Esophagus squamous epithelium (tissue), 5 donors: ENCODE data around the gene ZNF415. TPM values are rescaled to one million over a fixed set of nuclear protein-coding genes. Genes with fewer than 3 reads are reported as not detected.
"Not testable (repeated sequence)": the region's sequence is repeated elsewhere in the genome, so short reads cannot be mapped to it uniquely, and the experiment has no call there.

ENCODE experiments used
- DNase-seq: peaks from one replicate; lab custom pipeline; 2025; lab: John Stamatoyannopoulos, UW
- H3K27ac ChIP-seq, 4 donors: fragments of 200-600 bp; sonication (generic); one replicate each; pipeline ENCODE4 v1.5.1; 2016 to 2019; ENCODE audit warnings: mild to moderate bottlenecking in 1 of 4
- H3K27me3 ChIP-seq, 4 donors: fragments of 200-600 bp; sonication (generic); 1 replicate in 3 of 4; 2 replicates in 1 of 4; pipeline versions ENCODE4 v1.5.1 to v1.6.0; 2017 to 2021; ENCODE audit warnings: antibody characterized with exemption in 1 of 4
- H3K36me3 ChIP-seq, 3 donors: fragments of 200-600 bp; sonication (generic); one replicate each; pipeline ENCODE4 v1.5.1; 2016 to 2019
- H3K4me1 ChIP-seq, 3 donors: fragments of 200-600 bp; sonication (generic); one replicate each; pipeline ENCODE4 v1.5.1; 2017 to 2019
- H3K4me3 ChIP-seq, 4 donors: fragments of 200-600 bp; sonication (generic); 1 replicate in 3 of 4; 2 replicates in 1 of 4; pipeline ENCODE4 v1.5.1; 2016 to 2019; ENCODE audit warnings: mild to moderate bottlenecking in 2 of 4, moderate library complexity in 1 of 4
- H3K9me3 ChIP-seq, 3 donors: fragments of 200-600 bp; sonication (generic); one replicate each; pipeline ENCODE4 v1.5.1; 2016 to 2019
- POLR2A ChIP-seq, 4 donors: fragments of 450-650 bp; IDR thresholded peaks; one replicate each; pipeline ENCODE4 v1.6.1; 2017; ENCODE audit warnings: antibody characterized with exemption in 4 of 4, mild to moderate bottlenecking in 4 of 4, moderate library complexity in 3 of 4
- WGBS, 2 donors: methylation state at CpG; one replicate each; pipeline ENCODE4 v1.1.5; 2018; 5-methylcytosine and 5-hydroxymethylcytosine counted together
- intact Hi-C: fragments of 100-400 bp; cut with DNase I; formaldehyde crosslinking; loops from one replicate; pipeline ENCODE4 v1.15.0; 2022
- total RNA-seq, 4 donors: library from RNA; depleted of rRNA; stranded (reverse); fragments of >200 nt; gene quantifications; one replicate each; pipeline ENCODE4 v1.1.0, GENCODE V29; 2016
- TF ChIP-seq, protein P1 (sequence below), 6 experiments: fragments of 450-650 bp in 4 of 6; fragments of 200-600 bp in 2 of 6; sonication (generic) in 2 of 6; IDR thresholded peaks; one replicate each; pipeline ENCODE4 v1.5.1; 2016 to 2019; ENCODE audit warnings: antibody characterized with exemption in 6 of 6, mild to moderate bottlenecking in 4 of 6, moderate library complexity in 4 of 6
- donor health status: DM: yes; HTN: yes; CAD: no.

The ZNF415 gene
- total RNA-seq, 4 donors from 2014 or later, result 0.26 to 4.6 (median 1.3) TPM

DNA sequence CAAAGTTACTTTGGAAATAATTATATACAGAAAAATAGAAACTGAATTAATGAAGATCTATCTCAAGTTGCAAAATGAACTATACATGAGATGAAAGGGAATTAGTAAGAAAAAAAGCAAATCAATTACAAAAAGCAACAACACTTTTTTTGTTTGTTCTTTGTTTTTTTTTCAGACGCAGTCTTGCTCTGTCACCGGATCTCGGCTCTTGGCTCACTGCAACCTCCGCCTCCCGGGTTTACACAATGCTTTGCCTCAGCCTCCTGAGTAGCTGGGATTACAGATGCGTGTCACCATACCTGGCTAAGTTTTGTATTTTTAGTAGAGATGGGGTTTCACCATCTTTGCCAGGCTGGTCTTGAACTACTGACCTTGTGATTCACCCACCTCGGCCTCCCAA lies 2.2 kb downstream of the ZNF415 start:
- H3K27ac ChIP-seq, result no peak overlapping the region
- peaks cover 0 to 19% (median 0%) of the 10 kb centered on the region in 3 donors for H3K4me1 ChIP-seq
- H3K9me3 ChIP-seq, result peaks cover 0 to 20% (median 2%) of the 10 kb centered on the region in 3 donors
- TF ChIP-seq, protein P1, sequence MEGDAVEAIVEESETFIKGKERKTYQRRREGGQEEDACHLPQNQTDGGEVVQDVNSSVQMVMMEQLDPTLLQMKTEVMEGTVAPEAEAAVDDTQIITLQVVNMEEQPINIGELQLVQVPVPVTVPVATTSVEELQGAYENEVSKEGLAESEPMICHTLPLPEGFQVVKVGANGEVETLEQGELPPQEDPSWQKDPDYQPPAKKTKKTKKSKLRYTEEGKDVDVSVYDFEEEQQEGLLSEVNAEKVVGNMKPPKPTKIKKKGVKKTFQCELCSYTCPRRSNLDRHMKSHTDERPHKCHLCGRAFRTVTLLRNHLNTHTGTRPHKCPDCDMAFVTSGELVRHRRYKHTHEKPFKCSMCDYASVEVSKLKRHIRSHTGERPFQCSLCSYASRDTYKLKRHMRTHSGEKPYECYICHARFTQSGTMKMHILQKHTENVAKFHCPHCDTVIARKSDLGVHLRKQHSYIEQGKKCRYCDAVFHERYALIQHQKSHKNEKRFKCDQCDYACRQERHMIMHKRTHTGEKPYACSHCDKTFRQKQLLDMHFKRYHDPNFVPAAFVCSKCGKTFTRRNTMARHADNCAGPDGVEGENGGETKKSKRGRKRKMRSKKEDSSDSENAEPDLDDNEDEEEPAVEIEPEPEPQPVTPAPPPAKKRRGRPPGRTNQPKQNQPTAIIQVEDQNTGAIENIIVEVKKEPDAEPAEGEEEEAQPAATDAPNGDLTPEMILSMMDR (IDR thresholded peaks at IDR 0.05), result no peak
- TF ChIP-seq POLR2A (IDR thresholded peaks at IDR 0.05), result no peak
- no peak for DNase-seq
- no peaks in the 10 kb centered on the region for H3K27me3 ChIP-seq
- 53 to 80% methylated on average over 7 of the region's 7 CpGs for WGBS, 2 donors
- intact Hi-C loops, result no loop called here
- no peak overlapping the region for H3K4me3 ChIP-seq
- no peaks in the 10 kb centered on the region for H3K36me3 ChIP-seq

DNA sequence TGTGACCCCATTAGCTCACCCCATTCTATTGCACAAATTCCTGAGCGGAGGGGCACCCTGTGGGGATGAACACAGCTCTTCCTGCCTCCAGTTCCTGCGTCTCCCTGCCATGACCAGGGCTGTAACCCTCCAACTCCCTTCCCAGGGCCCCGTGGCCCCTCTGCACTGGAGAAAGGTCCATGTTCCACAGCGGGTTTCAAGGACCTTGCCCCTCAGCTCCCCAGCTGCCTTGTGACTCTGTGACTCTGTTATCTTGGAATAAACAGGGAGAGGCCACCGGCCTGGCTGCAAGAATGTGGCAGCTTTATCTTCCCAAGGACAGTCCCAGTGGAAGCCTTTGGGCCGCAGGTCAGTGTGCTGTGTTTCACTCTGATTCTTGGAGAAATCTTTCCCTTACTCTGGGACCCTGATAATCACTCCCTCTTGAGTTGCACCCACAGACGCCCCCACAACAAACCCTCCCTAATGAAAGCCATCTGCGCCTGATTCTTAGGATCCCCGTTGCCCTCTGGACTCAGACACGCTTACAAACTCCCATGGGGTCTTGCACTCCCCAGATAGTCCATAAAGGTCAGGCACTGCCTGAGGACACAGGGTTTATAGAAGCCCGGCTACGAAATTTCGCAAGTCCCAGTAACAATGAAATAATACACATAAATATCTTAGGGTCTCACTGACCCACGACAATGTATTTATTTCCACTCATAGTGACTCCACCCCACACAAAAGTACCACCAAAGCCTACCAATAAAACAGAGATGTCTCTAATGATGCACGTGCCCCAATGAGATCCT lies 5.8 kb downstream of the ZNF415 start:
- H3K4me1 ChIP-seq, DNase-seq, intact Hi-C loops, H3K4me3 ChIP-seq, H3K36me3 ChIP-seq, H3K27ac ChIP-seq, H3K27me3 ChIP-seq: not testable (repeated sequence)
- peaks cover 0 to 20% (median 0%) of the 10 kb centered on the region in 3 donors for H3K9me3 ChIP-seq
- WGBS, 2 donors, result 73 to 84% methylated on average over 5 to 6 of the region's 15 CpGs

DNA sequence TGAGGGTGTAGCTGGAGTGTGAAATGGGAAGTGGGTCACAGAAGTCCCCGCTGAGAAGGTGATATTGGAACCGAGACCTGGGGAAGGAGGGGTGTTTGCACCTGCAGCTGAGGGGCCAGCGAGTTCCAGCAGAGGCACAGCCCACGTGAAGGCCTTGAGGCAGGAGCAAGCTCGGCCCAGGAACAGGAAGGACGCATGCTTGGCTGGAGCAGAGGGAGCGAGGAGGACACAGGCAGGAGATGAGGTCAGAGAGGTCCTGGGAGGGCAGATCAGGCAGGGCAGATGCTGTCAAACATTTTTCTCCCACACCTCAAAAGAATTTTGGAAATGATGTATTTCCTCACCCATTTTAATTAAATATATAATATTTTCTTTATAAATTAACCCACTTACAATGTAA lies 9.3 kb downstream of the ZNF415 start:
- no peak overlapping the region for H3K27ac ChIP-seq
- intact Hi-C loops, result no loop called here
- H3K36me3 ChIP-seq, result peaks cover 0 to 12% (median 0%) of the 10 kb centered on the region in 3 donors
- peaks cover 0 to 29% (median 0%) of the 10 kb centered on the region in 3 donors for H3K9me3 ChIP-seq
- WGBS, 2 donors, result 81 to 83% methylated on average over 7 of the region's 7 CpGs
- no peaks in the 10 kb centered on the region for H3K27me3 ChIP-seq
- no peak for DNase-seq
- no peaks in the 10 kb centered on the region for H3K4me1 ChIP-seq
- H3K4me3 ChIP-seq, result no peak overlapping the region
- TF ChIP-seq POLR2A (IDR thresholded peaks at IDR 0.05), result no peak
- TF ChIP-seq, protein P1 (IDR thresholded peaks at IDR 0.05), result no peak

DNA sequence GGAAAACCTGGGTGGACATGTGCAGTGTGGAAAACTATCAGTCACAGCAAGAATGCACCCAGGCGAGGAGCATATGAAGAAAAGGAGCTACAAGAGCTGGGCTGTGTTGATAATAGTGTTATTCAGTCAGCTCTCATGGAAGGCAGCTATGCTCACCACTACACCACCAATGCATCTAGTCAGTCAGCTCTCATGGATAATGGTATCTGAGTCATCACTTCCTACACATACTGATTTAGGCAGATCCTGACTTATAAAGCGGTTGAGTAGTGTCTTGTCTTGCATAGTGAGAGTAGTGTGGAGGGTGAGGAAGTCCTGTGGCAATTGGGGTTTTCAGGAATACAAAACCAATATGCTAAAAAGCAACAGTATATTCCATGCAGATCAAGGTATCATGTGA lies 20.4 kb downstream of the ZNF415 start:
- 78 to 94% methylated on average over 2 of the region's 2 CpGs for WGBS, 2 donors
- no peak for DNase-seq
- Histone ChIP-seq H3K36me3 (peaks cover 0 to 68% (median 6%) of the 10 kb centered on the region in 3 donors), H3K4me1 (no peaks in the 10 kb centered on the region), H3K27me3 (no peaks in the 10 kb centered on the region), H3K4me3 (no peak overlapping the region), H3K27ac (no peak overlapping the region), H3K9me3 (peaks cover 0 to 34% (median 19%) of the 10 kb centered on the region in 3 donors)
- intact Hi-C loops, result no loop called here
- TF ChIP-seq POLR2A (IDR thresholded peaks at IDR 0.05), result no peak
- TF ChIP-seq, protein P1 (IDR thresholded peaks at IDR 0.05), result no peak

DNA sequence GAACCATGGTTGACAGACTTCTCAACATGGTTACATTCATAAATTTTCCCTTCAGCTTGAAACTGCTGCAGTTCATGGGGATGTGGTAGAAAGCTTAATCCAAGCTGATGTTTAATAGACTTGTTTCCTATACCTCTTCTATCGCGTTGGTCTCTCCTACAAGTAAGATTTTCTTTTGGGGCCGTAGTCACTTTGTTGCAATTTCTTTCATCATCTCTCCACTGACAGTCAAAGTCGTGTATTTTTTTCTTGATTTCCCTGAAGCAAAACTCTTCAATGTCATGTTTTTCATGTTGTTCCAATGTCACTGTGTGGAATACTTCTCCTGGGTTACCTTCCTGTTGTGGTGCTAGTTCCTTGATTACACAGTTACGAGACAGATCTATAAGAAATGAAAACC lies 23.2 kb downstream of the ZNF415 start:
- Histone ChIP-seq H3K9me3 (peaks cover 0 to 21% (median 6%) of the 10 kb centered on the region in 3 donors), H3K27me3 (no peaks in the 10 kb centered on the region), H3K4me1 (no peaks in the 10 kb centered on the region), H3K4me3 (no peak overlapping the region), H3K27ac (no peak overlapping the region), H3K36me3 (peaks cover 0 to 40% (median 2%) of the 10 kb centered on the region in 3 donors)
- no peak for DNase-seq
- WGBS, 2 donors, result 86 to 89% methylated on average over 5 of the region's 5 CpGs
- intact Hi-C loops, result no loop called here
- TF ChIP-seq POLR2A (IDR thresholded peaks at IDR 0.05), result no peak
- TF ChIP-seq, protein P1 (IDR thresholded peaks at IDR 0.05), result no peak
